ENCODE measurements around the gene ITSN2. TPM values are rescaled to one million over a fixed set of nuclear protein-coding genes. Genes with fewer than 3 reads are reported as not detected.

ITSN2 gene
- total RNA-seq, 2 donors from 2014 or later = 32.9 to 61.0 TPM

DNA sequence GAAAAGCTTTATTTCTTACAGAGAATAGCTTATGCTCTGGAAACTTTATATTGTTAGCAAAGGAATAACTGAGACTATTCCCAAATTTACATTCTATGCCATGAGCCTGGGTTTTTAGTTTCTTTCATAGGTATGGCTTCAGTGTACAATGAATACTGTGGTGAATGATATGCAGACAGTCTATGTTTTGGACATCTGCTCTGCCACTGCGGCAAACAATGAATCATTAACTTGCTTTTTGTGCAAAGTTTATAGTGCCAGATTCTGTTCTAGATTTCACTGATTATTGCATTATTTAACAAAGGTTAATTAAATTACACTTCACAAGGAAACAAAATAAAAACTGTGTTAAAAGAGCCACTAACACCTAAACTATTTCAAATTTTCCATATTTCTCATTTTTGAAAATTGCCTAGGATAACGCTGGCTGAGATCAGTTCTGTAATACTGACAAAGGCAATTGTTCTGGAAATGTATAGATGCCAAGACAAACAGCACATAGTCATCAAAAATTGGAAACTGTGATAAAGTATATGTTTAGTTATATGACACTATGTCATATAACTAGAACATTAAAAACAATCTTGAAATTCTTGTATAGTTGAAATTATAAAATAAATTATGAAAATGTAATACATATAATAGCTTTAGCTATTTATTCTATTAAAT is 74.7 kb downstream of the ITSN2 start:
- 63 to 66% methylated on average over 2 of the region's 2 CpGs for WGBS, 2 donors
- Histone ChIP-seq H3K36me3 (replicated peaks in 1 of 2; ENCODE audit: insufficient read depth in 1 of 2, low read depth in 2 of 2) (peaks cover 0 to under 1% of the 10 kb centered on the region in 2 donors), H3K9me3 (no peaks in the 10 kb centered on the region)

GRCh38 chr2:24280645-24281044 is 79.7 kb downstream of the ITSN2 start:
- Histone ChIP-seq H3K9me3 (no peaks in the 10 kb centered on the region), H3K27me3 (no peaks in the 10 kb centered on the region), H3K36me3 (replicated peaks in 1 of 2; ENCODE audit: insufficient read depth in 1 of 2, low read depth in 2 of 2) (no peaks in the 10 kb centered on the region), H3K27ac (no peak overlapping the region), H3K4me3 (no peak overlapping the region), H3K4me1 (no peaks in the 10 kb centered on the region)
- ATAC-seq = no peak
- no peak for DNase-seq
- no peak for TF ChIP-seq POLR2A (IDR thresholded peaks at IDR 0.05)
- TF ChIP-seq, protein P1, sequence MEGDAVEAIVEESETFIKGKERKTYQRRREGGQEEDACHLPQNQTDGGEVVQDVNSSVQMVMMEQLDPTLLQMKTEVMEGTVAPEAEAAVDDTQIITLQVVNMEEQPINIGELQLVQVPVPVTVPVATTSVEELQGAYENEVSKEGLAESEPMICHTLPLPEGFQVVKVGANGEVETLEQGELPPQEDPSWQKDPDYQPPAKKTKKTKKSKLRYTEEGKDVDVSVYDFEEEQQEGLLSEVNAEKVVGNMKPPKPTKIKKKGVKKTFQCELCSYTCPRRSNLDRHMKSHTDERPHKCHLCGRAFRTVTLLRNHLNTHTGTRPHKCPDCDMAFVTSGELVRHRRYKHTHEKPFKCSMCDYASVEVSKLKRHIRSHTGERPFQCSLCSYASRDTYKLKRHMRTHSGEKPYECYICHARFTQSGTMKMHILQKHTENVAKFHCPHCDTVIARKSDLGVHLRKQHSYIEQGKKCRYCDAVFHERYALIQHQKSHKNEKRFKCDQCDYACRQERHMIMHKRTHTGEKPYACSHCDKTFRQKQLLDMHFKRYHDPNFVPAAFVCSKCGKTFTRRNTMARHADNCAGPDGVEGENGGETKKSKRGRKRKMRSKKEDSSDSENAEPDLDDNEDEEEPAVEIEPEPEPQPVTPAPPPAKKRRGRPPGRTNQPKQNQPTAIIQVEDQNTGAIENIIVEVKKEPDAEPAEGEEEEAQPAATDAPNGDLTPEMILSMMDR (IDR thresholded peaks at IDR 0.05) = no peak
- 90 to 98% methylated on average over 2 of the region's 2 CpGs for WGBS, 2 donors
- intact Hi-C loops (cut with DNase I) = no loop called here

More for the DNA sequence above, 74.7 kb downstream of the ITSN2 start:
- intact Hi-C loops (cut with DNase I) = no loop called here
- Histone ChIP-seq H3K4me1 (no peaks in the 10 kb centered on the region), H3K27ac (no peak overlapping the region), H3K4me3 (no peak overlapping the region), H3K27me3 (no peaks in the 10 kb centered on the region)
- DNase-seq = no peak
- ATAC-seq = no peak
- TF ChIP-seq, protein P1 (IDR thresholded peaks at IDR 0.05) = no peak
- no peak for TF ChIP-seq POLR2A (IDR thresholded peaks at IDR 0.05)

DNA sequence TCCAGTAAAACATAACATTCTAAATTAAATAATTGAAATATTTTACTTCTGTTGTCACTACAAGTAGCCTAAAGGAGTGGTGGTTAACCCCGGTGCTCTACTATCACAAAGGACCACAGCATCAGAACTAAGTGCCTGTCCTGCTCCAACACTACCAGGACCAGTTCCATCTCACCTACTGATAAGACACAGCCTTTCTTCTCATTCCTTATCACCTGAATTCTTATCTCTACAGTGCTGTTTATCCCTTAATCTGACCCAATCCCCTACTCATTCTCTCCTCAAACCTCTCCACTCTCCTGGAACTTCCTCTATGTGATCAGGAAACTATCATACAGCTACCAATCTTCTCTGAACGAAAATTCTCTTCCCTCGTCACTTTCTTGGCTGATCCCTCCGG is 80.2 kb downstream of the ITSN2 start:
- H3K27ac ChIP-seq = no peak overlapping the region
- WGBS, 2 donors = 93 to 95% methylated on average over 4 of the region's 4 CpGs
- no peaks in the 10 kb centered on the region for H3K36me3 ChIP-seq (replicated peaks in 1 of 2; ENCODE audit: insufficient read depth in 1 of 2, low read depth in 2 of 2)
- no peak overlapping the region for H3K4me3 ChIP-seq
- intact Hi-C loops (cut with DNase I) = no loop called here
- ATAC-seq (no peak), DNase-seq (no peak)
- no peaks in the 10 kb centered on the region for H3K4me1 ChIP-seq
- no peak for TF ChIP-seq POLR2A (IDR thresholded peaks at IDR 0.05)
- TF ChIP-seq, protein P1 (IDR thresholded peaks at IDR 0.05) = no peak
- no peaks in the 10 kb centered on the region for H3K27me3 ChIP-seq
- no peaks in the 10 kb centered on the region for H3K9me3 ChIP-seq

DNA sequence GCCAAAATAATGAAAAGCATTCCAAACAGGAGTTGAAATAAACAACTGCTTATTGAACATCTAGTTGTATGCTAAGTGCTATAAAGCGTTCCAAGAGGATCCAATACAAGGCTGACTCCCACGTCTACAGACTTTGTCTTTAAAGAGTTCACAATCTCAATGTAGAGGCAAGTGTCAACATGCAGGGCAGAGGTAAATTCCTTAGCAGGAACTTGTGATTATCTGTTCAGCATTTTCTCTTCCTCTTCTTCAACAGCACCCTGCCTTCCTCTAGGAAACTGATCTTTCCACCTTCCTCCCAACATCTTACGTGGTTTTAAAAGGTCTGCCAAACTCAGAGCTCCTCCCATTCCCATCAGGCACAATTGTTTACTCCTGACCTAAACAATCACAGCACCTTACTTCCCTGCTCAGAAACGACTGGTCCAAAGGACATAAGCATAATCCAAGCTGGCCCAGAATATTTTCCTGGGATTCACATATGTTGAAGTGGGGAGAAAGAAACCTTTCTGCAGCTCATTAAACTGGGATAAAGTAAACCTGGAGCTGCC is 83.9 kb downstream of the ITSN2 start:
- TF ChIP-seq POLR2A (IDR thresholded peaks at IDR 0.05) = no peak
- TF ChIP-seq, protein P1 (IDR thresholded peaks at IDR 0.05) = no peak
- Histone ChIP-seq H3K4me1 (no peaks in the 10 kb centered on the region), H3K4me3 (no peak overlapping the region), H3K36me3 (replicated peaks in 1 of 2; ENCODE audit: insufficient read depth in 1 of 2, low read depth in 2 of 2) (peaks cover 0 to 1% of the 10 kb centered on the region in 2 donors), H3K27ac (no peak overlapping the region), H3K27me3 (no peaks in the 10 kb centered on the region), H3K9me3 (no peaks in the 10 kb centered on the region)
- DNase-seq (no peak), ATAC-seq (no peak)
- intact Hi-C loops (cut with DNase I) = no loop called here
- 51 to 63% methylated on average over 4 of the region's 4 CpGs for WGBS, 2 donors

DNA sequence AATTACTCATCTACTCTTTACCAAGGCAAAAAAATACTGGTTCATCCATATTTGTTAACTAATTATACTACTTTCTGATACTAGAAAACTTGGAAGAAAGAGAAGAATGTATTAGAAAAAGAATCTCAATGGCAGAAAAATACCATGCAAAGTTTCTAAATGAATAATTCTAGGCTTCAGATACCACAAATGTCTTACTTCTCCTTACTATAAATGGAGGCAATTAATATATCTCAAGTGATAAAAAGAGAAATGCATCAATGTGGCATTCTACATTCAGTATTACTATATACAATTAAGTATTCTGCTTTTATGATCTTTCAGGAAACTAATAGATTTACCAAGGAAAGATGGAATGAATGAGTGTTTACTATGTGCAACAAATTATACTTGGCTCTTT is 85.5 kb downstream of the ITSN2 start:
- DNase-seq (no peak), ATAC-seq (no peak)
- H3K36me3 ChIP-seq (replicated peaks in 1 of 2; ENCODE audit: insufficient read depth in 1 of 2, low read depth in 2 of 2) = peaks cover 0 to 1% of the 10 kb centered on the region in 2 donors
- H3K4me3 ChIP-seq = no peak overlapping the region
- TF ChIP-seq POLR2A (IDR thresholded peaks at IDR 0.05) = no peak
- H3K27ac ChIP-seq = no peak overlapping the region
- intact Hi-C loops (cut with DNase I) = no loop called here
- no peaks in the 10 kb centered on the region for H3K9me3 ChIP-seq
- H3K27me3 ChIP-seq = no peaks in the 10 kb centered on the region
- no peaks in the 10 kb centered on the region for H3K4me1 ChIP-seq

All from body of pancreas (tissue), 4 donors.